CD14-positive monocyte (primary cell): Measurements from ENCODE around the gene PSG1. TPM values are rescaled to one million over a fixed set of nuclear protein-coding genes. Genes with fewer than 3 reads are reported as not detected.
"Not testable (repeated sequence)": the region's sequence is repeated elsewhere in the genome, so short reads cannot be mapped to it uniquely, and the experiment has no call there.

Source experiments
- DNase-seq, 3 donors: peaks; one replicate each; pipeline ENCODE4 v3.0.0-alpha.2; 2011 to 2022
- H2AFZ ChIP-seq: 2 replicates; pipeline ENCODE4 v1.6.0; 2012; ENCODE audit warnings: mild to moderate bottlenecking, low read depth, low read length, inconsistent platforms; ENCODE audit not compliant: insufficient read depth, poor library complexity, severe bottlenecking
- H3K27ac ChIP-seq, 2 donors: 1 replicate in 1 of 2; 2 replicates in 1 of 2; pipeline ENCODE4 v1.5.1; 2012 to 2013; ENCODE audit warnings: low read length in 2 of 2, control low read depth in 1 of 2, inconsistent platforms in 1 of 2, low read depth in 1 of 2, mild to moderate bottlenecking in 1 of 2
- H3K27me3 ChIP-seq, 2 donors: one replicate each; pipeline versions ENCODE4 v1.6.0 to v1.6.1; 2011 to 2013; ENCODE audit warnings: low read length in 2 of 2; ENCODE audit not compliant: control insufficient read depth in 2 of 2, insufficient read depth in 2 of 2
- H3K36me3 ChIP-seq, 2 donors: replicated peaks in 1 of 2; 1 replicate in 1 of 2; 2 replicates in 1 of 2; pipeline versions ENCODE4 v1.5.1 to v1.6.1; 2012 to 2013; ENCODE audit warnings: low read length in 2 of 2, control low read depth in 1 of 2, inconsistent platforms in 1 of 2, mild to moderate bottlenecking in 1 of 2; ENCODE audit not compliant: insufficient read depth in 2 of 2, control insufficient read depth in 1 of 2
- H3K4me1 ChIP-seq, 2 donors: 1 replicate in 1 of 2; 2 replicates in 1 of 2; pipeline versions ENCODE4 v1.5.1 to v1.6.1; 2012 to 2013; ENCODE audit warnings: low read length in 2 of 2, control low read depth in 1 of 2, inconsistent platforms in 1 of 2, mild to moderate bottlenecking in 1 of 2, moderate library complexity in 1 of 2; ENCODE audit not compliant: insufficient read depth in 2 of 2, control insufficient read depth in 1 of 2
- H3K4me2 ChIP-seq: replicated peaks from 2 replicates; pipeline ENCODE3; 2012; ENCODE audit warnings: low read length, moderate library complexity, mild to moderate bottlenecking; ENCODE audit not compliant: poor library complexity, severe bottlenecking; ENCODE audit errors: extremely low read depth
- H3K4me3 ChIP-seq, 3 experiments: fragments of 200-600 bp in 1 of 3; sonication (generic) in 1 of 3; replicated peaks in 1 of 3; 1 replicate in 2 of 3; 2 replicates in 1 of 3; pipeline ENCODE4 v1.5.1; 2011 to 2013; ENCODE audit warnings: low read length in 3 of 3, mild to moderate bottlenecking in 3 of 3, control low read depth in 2 of 3, low read depth in 2 of 3, inconsistent platforms in 1 of 3, moderate library complexity in 1 of 3
- H3K79me2 ChIP-seq: 2 replicates; pipeline ENCODE4 v1.6.0; 2012; ENCODE audit warnings: mild to moderate bottlenecking, control low read depth, inconsistent platforms, low read length, moderate library complexity; ENCODE audit not compliant: insufficient read depth
- H3K9ac ChIP-seq: 2 replicates; pipeline ENCODE4 v1.6.0; 2017; ENCODE audit warnings: low read length, mild to moderate bottlenecking; ENCODE audit not compliant: insufficient read depth, poor library complexity, severe bottlenecking
- H3K9me3 ChIP-seq, 2 donors: replicated peaks in 1 of 2; 1 replicate in 1 of 2; 2 replicates in 1 of 2; pipeline versions ENCODE4 v1.5.1 to v1.6.1; 2012 to 2013; ENCODE audit warnings: low read length in 2 of 2, control low read depth in 1 of 2; ENCODE audit not compliant: control insufficient read depth in 1 of 2, insufficient read depth in 1 of 2
- H4K20me1 ChIP-seq: 2 replicates; pipeline ENCODE4 v1.6.0; 2012; ENCODE audit warnings: mild to moderate bottlenecking, low read length, control low read depth, moderate library complexity; ENCODE audit not compliant: insufficient read depth
- H3K27ac Mint-ChIP-seq, 7 donors: one replicate each; pipeline ENCODE4 v1.8.0; 2020; ENCODE audit warnings: mild to moderate bottlenecking in 7 of 7, mixed read lengths in 7 of 7, moderate library complexity in 6 of 7, inconsistent platforms in 2 of 7
- H3K27me3 Mint-ChIP-seq, 3 donors: one replicate each; pipeline ENCODE4 v1.8.0; 2021 to 2022; ENCODE audit warnings: low read depth in 3 of 3, mild to moderate bottlenecking in 3 of 3, mixed read lengths in 3 of 3, moderate library complexity in 3 of 3, inconsistent platforms in 1 of 3
- H3K36me3 Mint-ChIP-seq, 2 donors: one replicate each; pipeline ENCODE4 v1.8.0; 2020; ENCODE audit warnings: mixed read lengths in 2 of 2, inconsistent platforms in 1 of 2, mild to moderate bottlenecking in 1 of 2
- H3K4me1 Mint-ChIP-seq: one replicate; pipeline ENCODE4 v1.8.0; 2020; ENCODE audit warnings: mild to moderate bottlenecking, mixed read lengths
- H3K4me3 Mint-ChIP-seq, 2 donors: one replicate each; pipeline ENCODE4 v1.8.0; 2020; ENCODE audit warnings: mild to moderate bottlenecking in 2 of 2, mixed read lengths in 2 of 2, moderate library complexity in 1 of 2
- H3K9me3 Mint-ChIP-seq, 7 donors: one replicate each; pipeline ENCODE4 v1.8.0; 2020 to 2022; ENCODE audit warnings: mixed read lengths in 7 of 7, mild to moderate bottlenecking in 6 of 7, moderate library complexity in 6 of 7, inconsistent platforms in 2 of 7
- CTCF ChIP-seq: fragments of 200-600 bp; IDR thresholded peaks from one replicate; pipeline ENCODE4 v1.8.0; 2022; ENCODE audit warnings: antibody characterized with exemption, mild to moderate bottlenecking
- WGBS: methylation state at CpG from one replicate; pipeline ENCODE4 v1.1.5; 2013; ENCODE audit warnings: missing lambda C conversion rate; ENCODE audit not compliant: insufficient coverage; 5-methylcytosine and 5-hydroxymethylcytosine counted together
- intact Hi-C, 2 donors: fragments of 100-400 bp; cut with micrococcal nuclease; formaldehyde crosslinking; loops; one replicate each; pipeline versions ENCODE4 v1.15.0 to v1.15.1; 2023
- polyA plus RNA-seq, 3 donors: library from polyadenylated mRNA; depleted of rRNA in 1 of 3; unstranded in 2 of 3; stranded (reverse) in 1 of 3; fragments of 300-500 nt in 2 of 3; fragments of >200 nt in 1 of 3; fragmentation: Illumina TruSeq in 2 of 3; gene quantifications; 1 replicate in 2 of 3; 2 replicates in 1 of 3; pipeline ENCODE4 v1.2.3, GENCODE V29; 2012 to 2021

The PSG1 gene
- polyA plus RNA-seq, 3 donors: not detected

GRCh38 chr19:42831221-42832019 is 48.1 kb downstream of the PSG1 start:
- H3K4me3 ChIP-seq: no peak overlapping the region
- Mint-ChIP-seq H3K36me3 (no peaks in the 10 kb centered on the region), H3K27me3 (peaks cover 2 to 5% (median 3%) of the 10 kb centered on the region in 3 donors), H3K4me1 (no peaks in the 10 kb centered on the region), H3K27ac (no peak overlapping the region), H3K4me3 (no peak overlapping the region), H3K9me3 (peaks cover 0 to 1% (median 0%) of the 10 kb centered on the region in 7 donors)
- WGBS: 100% methylated on average over 1 of the region's 1 CpG
- no peaks in the 10 kb centered on the region for H3K79me2 ChIP-seq
- H3K9ac ChIP-seq: no peak overlapping the region
- DNase-seq: no peak
- no peak for TF ChIP-seq CTCF
- H3K4me1 ChIP-seq: no peaks in the 10 kb centered on the region
- H3K36me3 ChIP-seq: no peaks in the 10 kb centered on the region
- H3K9me3 ChIP-seq: no peaks in the 10 kb centered on the region
- no peaks in the 10 kb centered on the region for H4K20me1 ChIP-seq
- H2AFZ ChIP-seq: no peak overlapping the region
- H3K4me2 ChIP-seq: no peak overlapping the region
- intact Hi-C loops: no loop called here
- no peak overlapping the region for H3K27ac ChIP-seq
- no peaks in the 10 kb centered on the region for H3K27me3 ChIP-seq

GRCh38 chr19:42821306-42821977 is 58.1 kb downstream of the PSG1 start:
- H2AFZ ChIP-seq, H4K20me1 ChIP-seq, H3K4me3 Mint-ChIP-seq, H3K4me1 ChIP-seq, H3K27me3 ChIP-seq, H3K36me3 ChIP-seq, H3K9me3 ChIP-seq, H3K4me3 ChIP-seq, H3K4me2 ChIP-seq, H3K27me3 Mint-ChIP-seq, H3K27ac Mint-ChIP-seq, H3K4me1 Mint-ChIP-seq, H3K9ac ChIP-seq, H3K36me3 Mint-ChIP-seq, DNase-seq, H3K27ac ChIP-seq, intact Hi-C loops, H3K79me2 ChIP-seq: not testable (repeated sequence)
- WGBS: no CpG with 5 or more reads among the region's 9 CpGs
- H3K9me3 Mint-ChIP-seq: peaks cover 0 to 14% (median 3%) of the 10 kb centered on the region in 7 donors

GRCh38 chr19:42819960-42820650 is 59.4 kb downstream of the PSG1 start:
- H2AFZ ChIP-seq, H3K27ac ChIP-seq, H3K36me3 Mint-ChIP-seq, H3K79me2 ChIP-seq, H4K20me1 ChIP-seq, H3K27me3 Mint-ChIP-seq, H3K4me1 ChIP-seq, H3K36me3 ChIP-seq, H3K9ac ChIP-seq, H3K9me3 ChIP-seq, intact Hi-C loops, H3K4me3 Mint-ChIP-seq, H3K4me1 Mint-ChIP-seq, H3K4me3 ChIP-seq, H3K27me3 ChIP-seq, H3K4me2 ChIP-seq, H3K27ac Mint-ChIP-seq, DNase-seq: not testable (repeated sequence)
- H3K9me3 Mint-ChIP-seq: peaks cover 0 to 14% (median 3%) of the 10 kb centered on the region in 7 donors
- WGBS: no CpG with 5 or more reads among the region's 5 CpGs
